ENCODE data around the gene ARAP3. TPM values are rescaled to one million over a fixed set of nuclear protein-coding genes. Genes with fewer than 3 reads are reported as not detected.

The ARAP3 gene
- total and polyA plus RNA-seq, 2 donors (not counting 1 experiment from before 2014, with no cell fraction given), result 0.34 to 3.7 TPM

DNA sequence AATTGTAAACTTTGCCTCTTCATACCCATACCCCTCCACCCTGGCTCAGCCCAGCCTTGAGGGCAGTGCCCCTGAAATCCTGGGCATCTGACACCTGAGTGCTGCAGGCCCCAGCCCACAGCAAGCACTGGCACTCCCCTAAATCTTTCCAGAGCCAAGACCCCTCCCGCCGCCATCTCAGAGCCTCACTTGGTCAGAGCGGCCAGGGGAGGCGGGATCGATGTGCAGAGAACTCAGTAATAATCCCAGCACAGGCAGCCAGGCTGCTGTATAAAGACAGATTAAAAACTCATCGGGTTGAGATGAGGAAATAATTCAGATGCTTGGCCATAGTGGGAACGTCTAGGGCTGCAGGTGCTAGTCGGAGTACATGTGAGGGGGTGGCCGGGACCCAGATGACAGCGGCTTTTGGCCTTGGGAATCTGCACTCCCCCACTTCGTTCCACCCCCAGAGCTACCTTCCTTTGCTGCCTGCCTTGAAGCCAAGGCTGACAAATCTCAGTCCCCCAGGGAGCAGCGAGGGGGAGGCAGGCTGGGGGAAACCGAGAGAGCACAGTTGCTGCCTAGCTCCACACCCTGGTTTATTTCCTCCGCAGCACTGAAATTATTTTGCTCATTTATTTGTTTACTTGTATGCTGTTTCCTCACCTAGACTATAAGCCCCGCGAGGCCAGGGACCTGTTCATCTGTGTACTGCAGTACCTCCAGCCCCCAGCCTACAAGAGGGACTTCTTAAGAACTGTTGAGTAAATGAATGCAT is 19.5 kb upstream of the ARAP3 start:
- Histone ChIP-seq H2AFZ (ENCODE audit: insufficient read depth, low read depth, low read length, poor library complexity, severe bottlenecking) (peak overlapping the region; percentile 86), H3K36me3 (replicated peaks in 1 of 2; ENCODE audit: control extremely low read depth in 1 of 2, control insufficient read depth in 1 of 2, extremely low read depth in 1 of 2, insufficient read depth in 2 of 2, low read length in 1 of 2) (no peaks in the 10 kb centered on the region), H3K4me1 (ENCODE audit: control insufficient read depth in 2 of 2, insufficient read depth in 2 of 2, low read length in 2 of 2) (peaks cover 22 to 36% of the 10 kb centered on the region in 2 donors), H3K4me2 (replicated peaks; ENCODE audit: low read depth, low read length, poor library complexity, severe bottlenecking) (peak overlapping the region; percentile 100), H3K4me3 (ENCODE audit: control extremely low read depth in 1 of 5, extremely low read depth in 1 of 5, insufficient read depth in 1 of 5, low read depth in 2 of 5, low read length in 4 of 5) (peak overlapping the region in 4 of 5 experiments; percentile 56 to 72 (median 63)), H3K9me3 (ENCODE audit: control extremely low read depth in 1 of 3, control insufficient read depth in 2 of 3, insufficient read depth in 1 of 3, low read length in 2 of 3) (peaks cover 0 to 4% (median 0%) of the 10 kb centered on the region in 3 donors), H3K79me2 (ENCODE audit: control insufficient read depth, insufficient read depth, low read length) (no peaks in the 10 kb centered on the region), H3K9ac (ENCODE audit: low read length) (peak overlapping the region; percentile 83), H3K27me3 (replicated peaks in 1 of 4; ENCODE audit: control extremely low read depth in 1 of 4, control insufficient read depth in 3 of 4, insufficient read depth in 4 of 4, low read length in 3 of 4) (peaks cover 0 to 72% (median 58%) of the 10 kb centered on the region in 4 experiments), H4K20me1 (ENCODE audit: control insufficient read depth, insufficient read depth, low read length, poor library complexity, severe bottlenecking) (no peaks in the 10 kb centered on the region), H3K27ac (ENCODE audit: low read length in 2 of 2) (no peak overlapping the region)
- POLR2A ChIA-PET, result no interaction called here
- 37% methylated on average over 4 of the region's 16 CpGs for WGBS (ENCODE audit: insufficient coverage)
- DNase-seq (no peak), ATAC-seq (ENCODE audit: low read depth) (peak; percentile 23)
- intact Hi-C loops (cut with micrococcal nuclease), result loop anchor here (1.0 to 2.0 kb wide), 4 partner anchors 37 to 259 kb away; no protein-coding TSS in a partner anchor
- peaks cover 23% of the 10 kb centered on the region for H3K4me1 Mint-ChIP-seq
- H3K9me3 Mint-ChIP-seq (ENCODE audit: insufficient read depth), result no peaks in the 10 kb centered on the region
- H3K27ac Mint-ChIP-seq, result no peak overlapping the region
- no peak overlapping the region for H3K4me3 Mint-ChIP-seq
- TF ChIP-seq CTCF (IDR thresholded peaks at IDR 0.05) (no peak), EZH2 (IDR thresholded peaks at IDR 0.05; ENCODE audit: borderline replicate concordance, insufficient read depth, low read depth, low read length, poor library complexity, severe bottlenecking) (no peak)
- CTCF ChIA-PET, result interaction anchor here (0.5 to 6.5 kb wide), 13 partner anchors 9 to 268 kb away, joined by 3 to 103 read pairs (median 4); partner anchors contain the start of genes PCDH1 and RNF14
- H3K27me3 Mint-ChIP-seq, result peaks cover 49% of the 10 kb centered on the region

DNA sequence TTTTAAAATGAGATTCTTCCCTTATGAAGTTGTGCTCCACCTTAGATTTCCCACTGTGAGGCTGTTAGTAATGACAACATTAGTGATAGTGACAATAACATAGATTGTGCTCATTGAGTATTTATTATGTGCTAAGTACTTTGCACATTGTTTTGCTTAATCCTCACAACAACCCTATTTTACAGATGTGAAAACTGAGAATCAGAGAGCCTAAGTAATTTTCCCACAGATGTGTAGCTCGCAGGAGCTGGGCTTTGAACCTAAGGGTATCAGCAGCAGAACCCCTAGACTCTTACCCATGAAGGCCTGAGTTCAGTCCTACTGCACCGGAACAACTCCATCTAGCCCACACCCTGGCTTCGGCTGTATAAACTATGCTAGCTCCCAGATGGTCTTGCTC is 15.6 kb upstream of the ARAP3 start:
- Histone ChIP-seq H3K27me3 (replicated peaks in 1 of 4; ENCODE audit: control extremely low read depth in 1 of 4, control insufficient read depth in 3 of 4, insufficient read depth in 4 of 4, low read length in 3 of 4) (peaks cover 0 to 71% (median 50%) of the 10 kb centered on the region in 4 experiments), H2AFZ (ENCODE audit: insufficient read depth, low read depth, low read length, poor library complexity, severe bottlenecking) (no peak overlapping the region), H3K9me3 (ENCODE audit: control extremely low read depth in 1 of 3, control insufficient read depth in 2 of 3, insufficient read depth in 1 of 3, low read length in 2 of 3) (peaks cover 0 to 2% (median 0%) of the 10 kb centered on the region in 3 donors), H3K79me2 (ENCODE audit: control insufficient read depth, insufficient read depth, low read length) (no peaks in the 10 kb centered on the region), H3K4me1 (ENCODE audit: control insufficient read depth in 2 of 2, insufficient read depth in 2 of 2, low read length in 2 of 2) (peaks cover 16 to 29% of the 10 kb centered on the region in 2 donors), H3K4me2 (replicated peaks; ENCODE audit: low read depth, low read length, poor library complexity, severe bottlenecking) (no peak overlapping the region), H3K4me3 (ENCODE audit: control extremely low read depth in 1 of 5, extremely low read depth in 1 of 5, insufficient read depth in 1 of 5, low read depth in 2 of 5, low read length in 4 of 5) (no peak overlapping the region), H3K27ac (ENCODE audit: low read length in 2 of 2) (no peak overlapping the region), H3K9ac (ENCODE audit: low read length) (no peak overlapping the region), H3K36me3 (replicated peaks in 1 of 2; ENCODE audit: control extremely low read depth in 1 of 2, control insufficient read depth in 1 of 2, extremely low read depth in 1 of 2, insufficient read depth in 2 of 2, low read length in 1 of 2) (no peaks in the 10 kb centered on the region), H4K20me1 (ENCODE audit: control insufficient read depth, insufficient read depth, low read length, poor library complexity, severe bottlenecking) (no peaks in the 10 kb centered on the region)
- Mint-ChIP-seq H3K27me3 (peaks cover 76% of the 10 kb centered on the region), H3K9me3 (ENCODE audit: insufficient read depth) (no peaks in the 10 kb centered on the region), H3K4me1 (peaks cover 15% of the 10 kb centered on the region), H3K27ac (no peak overlapping the region), H3K4me3 (no peak overlapping the region)
- DNase-seq (no peak), ATAC-seq (ENCODE audit: low read depth) (no peak)
- ChIA-PET CTCF (interaction anchor here (4.1 to 10.3 kb wide), 2 partner anchors 182 to 263 kb away, joined by 40 to 198 read pairs; partner anchors contain the start of genes PCDH1 and PCDH12), POLR2A (no interaction called here)
- WGBS (ENCODE audit: insufficient coverage), result 100% methylated on average over 2 of the region's 3 CpGs
- TF ChIP-seq CTCF (IDR thresholded peaks at IDR 0.05), result no peak
- TF ChIP-seq EZH2 (IDR thresholded peaks at IDR 0.05; ENCODE audit: borderline replicate concordance, insufficient read depth, low read depth, low read length, poor library complexity, severe bottlenecking), result no peak
- intact Hi-C loops (cut with micrococcal nuclease), result no loop called here

Measured in B cell (primary cell).